DMS153 treated with DMSO at 0.1 percent for 48 hours (cell line): Measurements from ENCODE around the gene IRGM.
A peak's percentile ranks its signal among the peaks of the same experiment; 100 is the strongest.
"Not testable (repeated sequence)": the region's sequence is repeated elsewhere in the genome, so short reads cannot be mapped to it uniquely, and the experiment has no call there.

ENCODE experiments used
- DNase-seq: peaks from one replicate; lab custom pipeline; 2025; ENCODE audit not compliant: unreplicated experiment; lab: John Stamatoyannopoulos, UW

The IRGM gene

GRCh38 chr5:150846308-150846653 lies at the start of gene IRGM:
TSS of gene IRGM (plus strand) at chr5:150846521. CDS start at chr5:150848124, 1,603 bp downstream.
- DNase-seq, result not testable (repeated sequence)

GRCh38 chr5:150797384-150797783 lies 48.9 kb upstream of the IRGM start:
- DNase-seq, result no peak

GRCh38 chr5:150801117-150801927 lies 45.0 kb upstream of the IRGM start:
- peak; percentile 2 for DNase-seq

GRCh38 chr5:150804388-150804787 lies 41.9 kb upstream of the IRGM start:
- DNase-seq, result no peak

- DNase-seq, result no peak
Observed at GRCh38 chr5:150809363-150809762, 37.0 kb upstream of the IRGM start.

- DNase-seq, result no peak
Observed at GRCh38 chr5:150815010-150815409, 31.3 kb upstream of the IRGM start.

- no peak for DNase-seq
Observed at GRCh38 chr5:150816946-150817345, 29.4 kb upstream of the IRGM start.

- no peak for DNase-seq
Observed at GRCh38 chr5:150829744-150830143, 16.6 kb upstream of the IRGM start.

GRCh38 chr5:150831821-150832220 lies 14.5 kb upstream of the IRGM start:
- DNase-seq, result not testable (repeated sequence)

GRCh38 chr5:150836064-150836463 lies 10.3 kb upstream of the IRGM start:
- no peak for DNase-seq

GRCh38 chr5:150836703-150837102 lies 9.6 kb upstream of the IRGM start:
- no peak for DNase-seq

- DNase-seq, result not testable (repeated sequence)
Observed at GRCh38 chr5:150845185-150845859, 999 bp upstream of the IRGM start.

GRCh38 chr5:150846654-150847333 lies 473 bp downstream of the IRGM start:
- peak; percentile 26 for DNase-seq

- no peak for DNase-seq
Observed at GRCh38 chr5:150847334-150847695, 994 bp downstream of the IRGM start.

GRCh38 chr5:150848271-150848670 lies 1.9 kb downstream of the IRGM start:
- DNase-seq, result no peak

GRCh38 chr5:150851039-150851438 lies 4.7 kb downstream of the IRGM start:
- no peak for DNase-seq

GRCh38 chr5:150853561-150853960 lies 7.2 kb downstream of the IRGM start:
- DNase-seq, result no peak

GRCh38 chr5:150856700-150857099 lies 10.4 kb downstream of the IRGM start:
- not testable (repeated sequence) for DNase-seq

GRCh38 chr5:150860246-150860821 lies 14.0 kb downstream of the IRGM start:
- no peak for DNase-seq

- no peak for DNase-seq
Observed at GRCh38 chr5:150862070-150862469, 15.7 kb downstream of the IRGM start.

GRCh38 chr5:150879358-150879757 lies 33.0 kb downstream of the IRGM start:
- no peak for DNase-seq
